SK-N-SH (cell line): Measurements from ENCODE around the gene MYH16. TPM values are rescaled to one million over a fixed set of nuclear protein-coding genes. Genes with fewer than 3 reads are reported as not detected.

Source experiments
- CTCF ChIA-PET: fragments of 300-600, 350-600 bp; formaldehyde crosslinking; extraction: SDS; loops from one replicate; lab custom pipeline; 2021; lab: Yijun Ruan, JAX
- POLR2A ChIA-PET: fragments of 350-600 bp; sonication (Branson Sonifier 250); formaldehyde crosslinking; extraction: SDS; loops from one replicate; lab custom pipeline; 2020; ENCODE audit warnings: antibody characterized with exemption, inconsistent platforms; lab: Yijun Ruan, JAX
- DNase-seq: peaks from one replicate; pipeline ENCODE4 v3.0.0; 2012
- H2AFZ ChIP-seq: fragments of 200-600 bp; sonication (generic); 2 replicates; pipeline ENCODE4 v1.8.1; 2016; ENCODE audit warnings: antibody characterized with exemption, mild to moderate bottlenecking, low read depth
- H3F3A ChIP-seq: fragments of 200-600 bp; sonication (generic); replicated peaks from 2 replicates; pipeline ENCODE3; 2016; ENCODE audit warnings: antibody characterized with exemption, mild to moderate bottlenecking; ENCODE audit not compliant: insufficient read depth
- H3K27ac ChIP-seq, 2 experiments: fragments of 200-500 bp in 1 of 2; fragments of 200-600 bp in 1 of 2; sonication (Bioruptor generic) in 1 of 2; sonication (generic), shearing (Covaris generic) in 1 of 2; 2 replicates each; pipeline versions ENCODE4 v1.5.1 to v1.6.1; 2014 to 2016; ENCODE audit warnings: low read depth in 2 of 2, inconsistent platforms in 1 of 2, low read length in 1 of 2, mild to moderate bottlenecking in 1 of 2, mixed read lengths in 1 of 2
- H3K27me3 ChIP-seq: fragments of 200-600 bp; sonication (generic), shearing (Covaris generic); 2 replicates; pipeline ENCODE4 v1.6.1; 2016; ENCODE audit warnings: mixed run types; ENCODE audit not compliant: insufficient read depth
- H3K36me3 ChIP-seq, 2 experiments: fragments of 200-500 bp in 1 of 2; fragments of 200-600 bp in 1 of 2; sonication (Bioruptor generic) in 1 of 2; sonication (generic) in 1 of 2; replicated peaks in 1 of 2; 2 replicates each; pipeline versions ENCODE3 to v1.5.1; 2014 to 2016; ENCODE audit warnings: low read length in 1 of 2, mild to moderate bottlenecking in 1 of 2; ENCODE audit not compliant: insufficient read depth in 2 of 2, control insufficient read depth in 1 of 2
- H3K4me1 ChIP-seq, 2 experiments: fragments of 200-500 bp in 1 of 2; fragments of 200-600 bp in 1 of 2; sonication (Bioruptor generic) in 1 of 2; sonication (generic), shearing (Covaris generic) in 1 of 2; 2 replicates each; pipeline versions ENCODE4 v1.5.1 to v1.6.1; 2014 to 2016; ENCODE audit warnings: low read depth in 1 of 2, low read length in 1 of 2, mixed run types in 1 of 2; ENCODE audit not compliant: insufficient read depth in 2 of 2, control insufficient read depth in 1 of 2
- H3K4me2 ChIP-seq: fragments of 200-600 bp; sonication (generic), shearing (Covaris generic); 2 replicates; pipeline ENCODE4 v1.6.1; 2017; ENCODE audit warnings: mixed run types
- H3K4me3 ChIP-seq, 2 experiments: fragments of 200-500 bp in 1 of 2; fragments of 200-600 bp in 1 of 2; sonication (Bioruptor generic) in 1 of 2; sonication (generic), shearing (Covaris generic) in 1 of 2; 2 replicates each; pipeline versions ENCODE4 v1.5.1 to v1.8.1; 2014 to 2016; ENCODE audit warnings: low read depth in 2 of 2, inconsistent platforms in 1 of 2, low read length in 1 of 2, mild to moderate bottlenecking in 1 of 2, mixed read lengths in 1 of 2, moderate library complexity in 1 of 2
- H3K79me2 ChIP-seq: fragments of 200-600 bp; sonication (generic); 2 replicates; pipeline ENCODE4 v1.8.1; 2017; ENCODE audit warnings: mild to moderate bottlenecking; ENCODE audit not compliant: insufficient read depth
- H3K9ac ChIP-seq: fragments of 200-600 bp; sonication (generic); 2 replicates; pipeline ENCODE4 v1.6.1; 2017; ENCODE audit warnings: mixed run types
- H3K9me2 ChIP-seq: fragments of 200-600 bp; sonication (generic); 2 replicates; pipeline ENCODE4 v1.6.1; 2017; ENCODE audit warnings: mixed run types
- H3K9me3 ChIP-seq: fragments of 200-600 bp; sonication (generic); 2 replicates; pipeline ENCODE4 v1.6.1; 2017; ENCODE audit warnings: mixed run types, mild to moderate bottlenecking, moderate library complexity
- H4K20me1 ChIP-seq: fragments of 200-600 bp; sonication (generic); 2 replicates; pipeline ENCODE4 v1.6.1; 2017; ENCODE audit warnings: mild to moderate bottlenecking, mixed run types; ENCODE audit not compliant: insufficient read depth
- ELF1 ChIP-seq: IDR thresholded peaks from 2 replicates; pipeline ENCODE4 v1.4.0; 2012
- FOSL2 ChIP-seq: IDR thresholded peaks from 2 replicates; pipeline ENCODE4 v1.4.0; 2012; ENCODE audit warnings: low read depth, mild to moderate bottlenecking, moderate library complexity, borderline replicate concordance
- FOXM1 ChIP-seq: IDR thresholded peaks from 2 replicates; pipeline ENCODE4 v1.4.0; 2012; ENCODE audit warnings: low read depth, mild to moderate bottlenecking
- GABPA ChIP-seq: IDR thresholded peaks from 2 replicates; pipeline ENCODE4 v1.4.0; 2012; ENCODE audit warnings: low read depth, mild to moderate bottlenecking
- PBX3 ChIP-seq: IDR thresholded peaks from 2 replicates; pipeline ENCODE4; 2012
- POLR2AphosphoS5 ChIP-seq: IDR thresholded peaks from 2 replicates; pipeline ENCODE4 v1.6.1; 2012; ENCODE audit warnings: low read depth, low read length
- RAD21 ChIP-seq: IDR thresholded peaks from 2 replicates; pipeline ENCODE4 v1.6.1; 2012; ENCODE audit warnings: mild to moderate bottlenecking, low read length
- RCOR1 ChIP-seq: fragments of 150-350 bp; IDR thresholded peaks from 2 replicates; pipeline ENCODE4 v1.6.1; 2017; ENCODE audit warnings: antibody characterized with exemption, low read length
- RFX5 ChIP-seq: IDR thresholded peaks from 2 replicates; pipeline ENCODE4 v1.6.1; 2012; ENCODE audit warnings: mild to moderate bottlenecking, improper control_type of control experiment, low read length
- RXRA ChIP-seq: IDR thresholded peaks from 2 replicates; pipeline ENCODE4 v1.4.0; 2012; ENCODE audit warnings: low read depth, mild to moderate bottlenecking, borderline replicate concordance
- TCF12 ChIP-seq: IDR thresholded peaks from 2 replicates; pipeline ENCODE4 v1.4.0; 2012
- TEAD4 ChIP-seq: IDR thresholded peaks from 2 replicates; pipeline ENCODE4 v1.4.0; 2012; ENCODE audit warnings: mild to moderate bottlenecking, borderline replicate concordance; ENCODE audit not compliant: insufficient read depth
- YY1 ChIP-seq: IDR thresholded peaks from 2 replicates; pipeline ENCODE4 v1.4.0; 2012; ENCODE audit warnings: low read depth, mild to moderate bottlenecking
- WGBS: methylation state at CpG from one replicate; pipeline ENCODE4 v1.1.6; 2017; ENCODE audit warnings: low lambda C conversion rate; 5-methylcytosine and 5-hydroxymethylcytosine counted together
- polyA plus RNA-seq, 3 experiments: library from polyadenylated mRNA; depleted of rRNA; stranded (reverse); fragments of >200 nt; gene quantifications; 2 replicates each; pipeline ENCODE4 v1.2.3, GENCODE V29; 2012
- TF ChIP-seq, protein P1 (sequence below): IDR thresholded peaks from 2 replicates; pipeline ENCODE4 v1.4.0; 2012; ENCODE audit warnings: low read depth
- TF ChIP-seq, protein P2 (sequence below): IDR thresholded peaks from 2 replicates; pipeline ENCODE4 v1.6.1; 2012; ENCODE audit warnings: mild to moderate bottlenecking, low read depth, low read length, moderate library complexity

The MYH16 gene
- polyA plus RNA-seq, 1 of the 3 experiments (the other 2 are of a cell fraction), result 0.41 TPM

DNA sequence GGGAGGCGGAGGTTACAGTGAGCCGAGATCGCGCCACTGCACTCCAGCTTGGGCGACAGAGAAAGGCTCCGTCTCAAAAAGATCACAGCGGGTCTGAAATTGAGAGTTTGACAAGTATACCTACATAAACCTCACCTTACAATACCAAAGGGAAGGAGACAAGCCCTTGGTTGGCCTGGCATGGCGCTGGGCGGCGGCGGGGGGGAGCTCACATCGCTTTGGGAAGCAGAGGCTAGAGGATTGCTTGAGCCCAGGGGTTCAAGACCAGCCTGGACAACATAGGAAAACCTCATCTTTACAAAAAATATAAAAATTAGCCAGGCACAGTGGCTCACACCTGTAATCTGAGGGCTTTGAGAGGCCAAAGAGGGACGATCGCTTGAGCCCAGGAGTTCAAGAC, 51.9 kb downstream of the MYH16 start:
- Histone ChIP-seq H3K4me3 (peak overlapping the region; percentile 81 to 98), H3K36me3 (peaks cover 0 to 7% of the 10 kb centered on the region in 2 experiments), H3K9me3 (no peaks in the 10 kb centered on the region), H3F3A (peaks cover 3% of the 10 kb centered on the region), H3K4me1 (peaks cover 0 to 9% of the 10 kb centered on the region in 2 experiments; a peak in 1 of 4 replicates), H3K27me3 (no peaks in the 10 kb centered on the region), H3K4me2 (peak overlapping the region; percentile 93), H3K27ac (no peak overlapping the region), H2AFZ (no peak overlapping the region), H3K79me2 (peaks cover 50% of the 10 kb centered on the region)
- POLR2A ChIA-PET, result interaction anchor here (0.9 to 1.1 kb wide), 2 partner anchors 186 to 256 kb away, joined by 3 to 5 read pairs; no protein-coding TSS in a partner anchor
- WGBS, result 96% methylated on average over 14 of the region's 14 CpGs
- CTCF ChIA-PET, result interaction anchor here (1.2 to 3.2 kb wide), 3 partner anchors 11 to 335 kb away, joined by 3 to 25 read pairs (median 13); no protein-coding TSS in a partner anchor
- DNase-seq, result no peak
- TF ChIP-seq, protein P1, sequence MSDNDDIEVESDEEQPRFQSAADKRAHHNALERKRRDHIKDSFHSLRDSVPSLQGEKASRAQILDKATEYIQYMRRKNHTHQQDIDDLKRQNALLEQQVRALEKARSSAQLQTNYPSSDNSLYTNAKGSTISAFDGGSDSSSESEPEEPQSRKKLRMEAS, result no peak
- TF ChIP-seq RFX5, result no peak
- TF ChIP-seq RXRA, result no peak
- no peak for TF ChIP-seq PBX3
- no peak for TF ChIP-seq RAD21
- no peak for TF ChIP-seq POLR2AphosphoS5
- no peak for TF ChIP-seq FOXM1
- TF ChIP-seq, protein P2, sequence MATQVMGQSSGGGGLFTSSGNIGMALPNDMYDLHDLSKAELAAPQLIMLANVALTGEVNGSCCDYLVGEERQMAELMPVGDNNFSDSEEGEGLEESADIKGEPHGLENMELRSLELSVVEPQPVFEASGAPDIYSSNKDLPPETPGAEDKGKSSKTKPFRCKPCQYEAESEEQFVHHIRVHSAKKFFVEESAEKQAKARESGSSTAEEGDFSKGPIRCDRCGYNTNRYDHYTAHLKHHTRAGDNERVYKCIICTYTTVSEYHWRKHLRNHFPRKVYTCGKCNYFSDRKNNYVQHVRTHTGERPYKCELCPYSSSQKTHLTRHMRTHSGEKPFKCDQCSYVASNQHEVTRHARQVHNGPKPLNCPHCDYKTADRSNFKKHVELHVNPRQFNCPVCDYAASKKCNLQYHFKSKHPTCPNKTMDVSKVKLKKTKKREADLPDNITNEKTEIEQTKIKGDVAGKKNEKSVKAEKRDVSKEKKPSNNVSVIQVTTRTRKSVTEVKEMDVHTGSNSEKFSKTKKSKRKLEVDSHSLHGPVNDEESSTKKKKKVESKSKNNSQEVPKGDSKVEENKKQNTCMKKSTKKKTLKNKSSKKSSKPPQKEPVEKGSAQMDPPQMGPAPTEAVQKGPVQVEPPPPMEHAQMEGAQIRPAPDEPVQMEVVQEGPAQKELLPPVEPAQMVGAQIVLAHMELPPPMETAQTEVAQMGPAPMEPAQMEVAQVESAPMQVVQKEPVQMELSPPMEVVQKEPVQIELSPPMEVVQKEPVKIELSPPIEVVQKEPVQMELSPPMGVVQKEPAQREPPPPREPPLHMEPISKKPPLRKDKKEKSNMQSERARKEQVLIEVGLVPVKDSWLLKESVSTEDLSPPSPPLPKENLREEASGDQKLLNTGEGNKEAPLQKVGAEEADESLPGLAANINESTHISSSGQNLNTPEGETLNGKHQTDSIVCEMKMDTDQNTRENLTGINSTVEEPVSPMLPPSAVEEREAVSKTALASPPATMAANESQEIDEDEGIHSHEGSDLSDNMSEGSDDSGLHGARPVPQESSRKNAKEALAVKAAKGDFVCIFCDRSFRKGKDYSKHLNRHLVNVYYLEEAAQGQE, result no peak
- no peak for TF ChIP-seq TEAD4
- TF ChIP-seq ELF1, result no peak
- no peak for TF ChIP-seq FOSL2
- TF ChIP-seq TCF12, result no peak
- no peak for TF ChIP-seq YY1
- no peak for TF ChIP-seq RCOR1
- no peak for TF ChIP-seq GABPA
- TF ChIP-seq, all 33 proteins: peak for 0
- peaks cover 7% of the 10 kb centered on the region; the same call in 1 of the 2 replicates for H4K20me1 ChIP-seq
- H3K9me2 ChIP-seq, result no peaks in the 10 kb centered on the region
- peak overlapping the region; percentile 92 for H3K9ac ChIP-seq
